Thyroid gland (tissue), 4 donors: Measurements from ENCODE around the gene HSD17B4. TPM values are rescaled to one million over a fixed set of nuclear protein-coding genes. Genes with fewer than 3 reads are reported as not detected.
"Not testable (repeated sequence)": the region's sequence is repeated elsewhere in the genome, so short reads cannot be mapped to it uniquely, and the experiment has no call there.

Experiments used
- DNase-seq, 2 donors: peaks; one replicate each; pipeline ENCODE4 v3.0.0-alpha.2; 2019
- H3K27ac ChIP-seq, 3 donors: fragments of 200-600 bp; sonication (generic); 1 replicate in 2 of 3; 2 replicates in 1 of 3; pipeline ENCODE4 v1.5.1; 2016 to 2019; ENCODE audit warnings: mild to moderate bottlenecking in 1 of 3, moderate library complexity in 1 of 3
- H3K27me3 ChIP-seq: fragments of 200-600 bp; sonication (generic); one replicate; pipeline ENCODE4 v1.5.1; 2019
- H3K36me3 ChIP-seq, 2 donors: fragments of 200-600 bp; sonication (generic); one replicate each; pipeline ENCODE4 v1.5.1; 2016 to 2019
- H3K4me1 ChIP-seq, 2 donors: fragments of 200-600 bp; sonication (generic); one replicate each; pipeline ENCODE4 v1.5.1; 2017 to 2019
- H3K4me3 ChIP-seq, 3 donors: fragments of 200-600 bp; sonication (generic); replicated peaks in 1 of 3; 1 replicate in 2 of 3; 2 replicates in 1 of 3; pipeline ENCODE4 v1.5.1; 2016; ENCODE audit warnings: mild to moderate bottlenecking in 1 of 3
- H3K9me3 ChIP-seq: fragments of 200-600 bp; sonication (generic); one replicate; pipeline ENCODE4 v1.5.1; 2017
- POLR2A ChIP-seq, 2 donors: fragments of 450-650 bp; IDR thresholded peaks; one replicate each; pipeline ENCODE4 v1.6.1; 2017; ENCODE audit warnings: antibody characterized with exemption in 2 of 2, mild to moderate bottlenecking in 2 of 2, moderate library complexity in 1 of 2
- WGBS, 2 donors: methylation state at CpG; one replicate each; pipeline ENCODE4 v1.1.5; 2017; 5-methylcytosine and 5-hydroxymethylcytosine counted together
- intact Hi-C: fragments of 100-400 bp; cut with DNase I; formaldehyde crosslinking; loops from one replicate; pipeline ENCODE4 v1.15.1; 2023
- total RNA-seq, 4 donors: library from RNA; depleted of rRNA; stranded (reverse); fragments of >200 nt; gene quantifications; one replicate each; pipeline ENCODE4 v1.2.3, GENCODE V29; 2016
- TF ChIP-seq, protein P1 (sequence below), 6 experiments: fragments of 200-600 bp in 3 of 6; fragments of 450-650 bp in 3 of 6; sonication (generic) in 3 of 6; IDR thresholded peaks; one replicate each; pipeline ENCODE4 v1.5.1; 2016 to 2019; ENCODE audit warnings: antibody characterized with exemption in 6 of 6, mild to moderate bottlenecking in 2 of 6, inconsistent platforms in 1 of 6, moderate library complexity in 1 of 6

HSD17B4 gene
- total RNA-seq, 4 donors from 2014 or later, result 334 to 615 (median 467) TPM

DNA sequence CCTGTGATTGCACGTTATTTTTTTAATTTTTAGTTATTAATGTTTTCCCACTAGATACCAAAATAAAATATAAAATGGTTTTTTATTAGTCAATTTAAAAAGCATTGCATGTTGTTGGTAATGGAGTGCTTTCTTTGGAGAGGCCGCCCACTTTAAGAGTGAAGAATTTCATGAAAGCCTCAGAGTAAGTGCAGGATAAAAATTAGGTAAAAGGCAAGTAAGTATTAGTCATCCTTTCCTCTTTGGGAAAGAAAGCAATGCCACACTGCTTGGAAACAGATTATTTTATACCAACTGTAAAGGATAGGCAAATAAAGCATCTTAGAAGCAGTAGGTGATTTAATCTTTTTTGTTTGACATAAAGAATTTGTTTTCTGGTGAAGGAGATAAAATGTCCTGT lies 62.9 kb downstream of the HSD17B4 start:
- Histone ChIP-seq H3K9me3 (no peaks in the 10 kb centered on the region), H3K4me3 (no peak overlapping the region), H3K27ac (no peak overlapping the region), H3K4me1 (no peaks in the 10 kb centered on the region), H3K36me3 (peaks cover 21 to 38% of the 10 kb centered on the region in 2 donors), H3K27me3 (no peaks in the 10 kb centered on the region)
- no peak for DNase-seq
- TF ChIP-seq, protein P1, sequence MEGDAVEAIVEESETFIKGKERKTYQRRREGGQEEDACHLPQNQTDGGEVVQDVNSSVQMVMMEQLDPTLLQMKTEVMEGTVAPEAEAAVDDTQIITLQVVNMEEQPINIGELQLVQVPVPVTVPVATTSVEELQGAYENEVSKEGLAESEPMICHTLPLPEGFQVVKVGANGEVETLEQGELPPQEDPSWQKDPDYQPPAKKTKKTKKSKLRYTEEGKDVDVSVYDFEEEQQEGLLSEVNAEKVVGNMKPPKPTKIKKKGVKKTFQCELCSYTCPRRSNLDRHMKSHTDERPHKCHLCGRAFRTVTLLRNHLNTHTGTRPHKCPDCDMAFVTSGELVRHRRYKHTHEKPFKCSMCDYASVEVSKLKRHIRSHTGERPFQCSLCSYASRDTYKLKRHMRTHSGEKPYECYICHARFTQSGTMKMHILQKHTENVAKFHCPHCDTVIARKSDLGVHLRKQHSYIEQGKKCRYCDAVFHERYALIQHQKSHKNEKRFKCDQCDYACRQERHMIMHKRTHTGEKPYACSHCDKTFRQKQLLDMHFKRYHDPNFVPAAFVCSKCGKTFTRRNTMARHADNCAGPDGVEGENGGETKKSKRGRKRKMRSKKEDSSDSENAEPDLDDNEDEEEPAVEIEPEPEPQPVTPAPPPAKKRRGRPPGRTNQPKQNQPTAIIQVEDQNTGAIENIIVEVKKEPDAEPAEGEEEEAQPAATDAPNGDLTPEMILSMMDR (IDR thresholded peaks at IDR 0.05), result no peak
- 93 to 95% methylated on average over 2 of the region's 2 CpGs for WGBS, 2 donors
- intact Hi-C loops, result no loop called here

DNA sequence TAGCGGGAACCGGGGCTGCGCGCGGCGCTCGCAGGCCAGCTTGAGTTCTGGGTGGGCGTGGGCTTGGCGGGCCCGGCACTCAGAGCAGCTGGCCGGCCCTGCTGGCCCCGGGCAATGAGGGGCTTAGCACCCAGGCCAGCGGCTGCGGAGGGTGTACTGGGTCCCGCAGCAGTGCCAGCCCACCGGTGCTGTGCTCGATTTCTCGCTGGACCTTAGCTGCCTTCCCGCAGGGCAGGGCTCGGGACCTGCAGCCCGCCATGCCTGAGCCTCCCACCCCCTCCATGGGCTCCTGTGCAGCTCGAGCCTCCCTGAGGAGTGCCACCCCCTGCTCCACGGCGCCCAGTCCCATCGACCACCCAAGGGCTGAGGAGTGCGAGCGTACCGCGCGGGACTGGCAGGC lies 64.8 kb downstream of the HSD17B4 start:
- WGBS, 2 donors, result 83 to 93% methylated on average over 7 to 9 of the region's 30 CpGs
- intact Hi-C loops, H3K27me3 ChIP-seq, H3K4me3 ChIP-seq, H3K4me1 ChIP-seq, H3K27ac ChIP-seq, DNase-seq, H3K9me3 ChIP-seq: not testable (repeated sequence)
- peaks cover 5 to 21% of the 10 kb centered on the region in 2 donors for H3K36me3 ChIP-seq

DNA sequence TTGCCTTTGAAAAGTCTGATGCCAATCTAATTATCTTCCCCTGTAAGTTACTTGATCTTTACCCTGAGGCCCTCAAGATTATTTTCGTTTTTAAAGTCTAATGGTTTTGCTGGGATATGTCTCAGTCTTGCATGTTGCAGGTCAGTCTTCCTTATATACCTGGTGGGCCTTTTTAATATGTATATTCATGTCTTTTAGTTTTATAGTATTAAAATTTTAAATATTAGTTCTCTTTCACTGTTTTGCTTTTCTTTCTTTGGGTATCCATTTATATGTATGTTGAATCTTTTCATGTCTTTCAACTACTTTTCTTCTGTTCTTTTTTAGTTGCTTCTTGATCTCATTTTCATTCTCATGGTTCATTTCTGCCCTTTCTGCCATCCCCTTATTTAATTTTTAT lies 68.9 kb downstream of the HSD17B4 start:
- Histone ChIP-seq H3K4me1 (no peaks in the 10 kb centered on the region), H3K4me3 (no peak overlapping the region), H3K27me3 (no peaks in the 10 kb centered on the region), H3K27ac (no peak overlapping the region), H3K36me3 (peaks cover 6 to 14% of the 10 kb centered on the region in 2 donors), H3K9me3 (no peaks in the 10 kb centered on the region)
- 86 to 89% methylated on average over 1 of the region's 1 CpG for WGBS, 2 donors
- intact Hi-C loops, result no loop called here
- TF ChIP-seq POLR2A (IDR thresholded peaks at IDR 0.05), result no peak
- TF ChIP-seq, protein P1 (IDR thresholded peaks at IDR 0.05), result no peak
- no peak for DNase-seq

DNA sequence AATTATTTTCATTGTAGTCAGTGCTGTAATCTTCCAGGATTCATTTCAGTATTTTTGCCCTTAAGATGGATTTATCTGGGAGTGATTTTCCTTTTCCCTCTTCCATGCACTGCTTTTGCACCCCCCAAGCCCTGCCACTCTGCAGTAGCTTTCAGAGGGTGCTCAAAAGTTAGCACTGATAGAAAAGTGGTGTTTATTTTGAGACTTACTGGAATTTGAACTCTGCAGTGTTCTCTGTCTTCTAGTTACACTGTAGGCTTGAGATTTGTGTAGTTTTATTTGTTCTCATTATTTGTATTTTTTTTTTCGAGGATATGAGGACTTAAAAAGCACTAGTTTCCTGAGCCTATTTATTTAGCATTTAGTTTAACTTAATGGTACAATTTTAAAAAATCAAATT lies 70.5 kb downstream of the HSD17B4 start:
- WGBS, 2 donors, result 76 to 85% methylated on average over 1 of the region's 1 CpG
- TF ChIP-seq, protein P1 (IDR thresholded peaks at IDR 0.05), result no peak
- no peak for TF ChIP-seq POLR2A (IDR thresholded peaks at IDR 0.05)
- no peaks in the 10 kb centered on the region for H3K9me3 ChIP-seq
- peaks cover 14 to 24% of the 10 kb centered on the region in 2 donors for H3K36me3 ChIP-seq
- intact Hi-C loops, result no loop called here
- no peak overlapping the region for H3K27ac ChIP-seq
- H3K4me1 ChIP-seq, result no peaks in the 10 kb centered on the region
- no peak for DNase-seq
- no peaks in the 10 kb centered on the region for H3K27me3 ChIP-seq
- no peak overlapping the region for H3K4me3 ChIP-seq

DNA sequence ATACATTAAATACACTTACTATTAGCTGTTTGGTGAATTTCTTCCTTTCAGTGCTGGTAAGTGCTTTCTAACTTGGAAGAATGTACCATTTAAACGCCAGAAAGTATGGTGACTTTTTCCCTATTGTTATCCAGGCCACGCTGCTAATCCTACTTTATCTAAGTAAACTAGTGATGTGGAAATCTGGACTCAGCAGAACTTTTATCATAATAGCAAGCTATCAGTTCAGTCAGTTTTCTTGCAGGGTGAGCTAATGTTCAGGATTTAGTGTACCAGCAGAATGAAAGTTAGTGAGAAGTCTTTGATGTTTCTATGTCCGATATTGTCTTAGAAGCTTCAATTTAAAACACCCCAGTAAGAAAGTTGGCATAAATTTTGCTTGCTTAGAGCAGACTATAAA lies 72.2 kb downstream of the HSD17B4 start:
- H3K4me1 ChIP-seq, result no peaks in the 10 kb centered on the region
- H3K27ac ChIP-seq, result no peak overlapping the region
- H3K4me3 ChIP-seq, result no peak overlapping the region
- intact Hi-C loops, result no loop called here
- H3K36me3 ChIP-seq, result peaks cover 15 to 21% of the 10 kb centered on the region in 2 donors
- TF ChIP-seq, protein P1 (IDR thresholded peaks at IDR 0.05), result no peak
- TF ChIP-seq POLR2A (IDR thresholded peaks at IDR 0.05), result no peak
- WGBS, 2 donors, result 83 to 91% methylated on average over 3 of the region's 3 CpGs
- H3K9me3 ChIP-seq, result no peaks in the 10 kb centered on the region
- DNase-seq, result no peak
- no peaks in the 10 kb centered on the region for H3K27me3 ChIP-seq

DNA sequence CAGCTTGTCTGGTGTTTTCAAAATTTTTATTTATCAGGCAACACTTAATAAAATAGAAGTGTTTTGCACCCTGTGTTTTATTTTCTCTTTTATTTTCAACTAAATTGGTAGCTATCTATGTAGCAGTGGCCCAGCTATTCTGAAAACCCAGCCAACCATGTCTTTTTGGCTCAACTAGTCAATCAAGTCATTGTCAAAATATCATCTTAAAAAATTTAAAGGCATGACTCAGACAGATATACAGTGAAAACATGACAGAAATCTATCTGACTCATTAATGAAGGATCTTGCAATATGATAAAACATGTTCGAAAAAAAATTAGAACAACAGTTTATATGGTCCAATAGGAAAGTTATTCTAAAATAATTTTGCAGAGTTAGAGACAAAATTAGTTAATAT lies 75.1 kb downstream of the HSD17B4 start:
- intact Hi-C loops, result no loop called here
- H3K4me1 ChIP-seq, result no peaks in the 10 kb centered on the region
- H3K27ac ChIP-seq, result no peak overlapping the region
- no peaks in the 10 kb centered on the region for H3K27me3 ChIP-seq
- no peaks in the 10 kb centered on the region for H3K9me3 ChIP-seq
- H3K4me3 ChIP-seq, result no peak overlapping the region
- 96% methylated on average over 1 of the region's 1 CpG for WGBS, 2 donors
- peaks cover 26 to 35% of the 10 kb centered on the region in 2 donors for H3K36me3 ChIP-seq
- DNase-seq, result no peak
- TF ChIP-seq, protein P1 (IDR thresholded peaks at IDR 0.05), result no peak
- TF ChIP-seq POLR2A (IDR thresholded peaks at IDR 0.05), result no peak
